ENCODE results near the gene MACIR.

The MACIR gene

GRCh38 chr5:103255691-103256090, 2.9 kb upstream of the MACIR start:
- TF ChIP-seq SIN3A (IDR thresholded peaks at IDR 0.05; ENCODE audit: borderline replicate concordance, insufficient read depth, low read length) (no peak), POLR2AphosphoS5 (IDR thresholded peaks at IDR 0.05; ENCODE audit: low read depth, low read length) (no peak)

- TF ChIP-seq REST (IDR thresholded peaks at IDR 0.05; ENCODE audit: insufficient read depth in 1 of 2, low read depth in 2 of 2, low read length in 2 of 2), result no peak
- TF ChIP-seq FOXP2 (optimal IDR thresholded peaks at IDR 0.05; ENCODE audit: borderline replicate concordance, extremely low read depth, extremely low read length, insufficient read depth), result no peak
Measured at GRCh38 chr5:103256178-103256577, 2.4 kb upstream of the MACIR start.

- TF ChIP-seq SIN3A (IDR thresholded peaks at IDR 0.05; ENCODE audit: borderline replicate concordance, insufficient read depth, low read length) (no peak), TAF1 (IDR thresholded peaks at IDR 0.05; ENCODE audit: borderline replicate concordance, insufficient read depth, low read length) (no peak), POLR2AphosphoS5 (IDR thresholded peaks at IDR 0.05; ENCODE audit: low read depth, low read length) (0 out of 2 replicates have a peak, but pooled peaks have one; percentile 1), REST (IDR thresholded peaks at IDR 0.05; ENCODE audit: insufficient read depth in 1 of 2, low read depth in 2 of 2, low read length in 2 of 2) (no peak), FOXP2 (optimal IDR thresholded peaks at IDR 0.05; ENCODE audit: borderline replicate concordance, extremely low read depth, extremely low read length, insufficient read depth) (peak; percentile 40)
Measured at GRCh38 chr5:103258957-103259704, 568 bp downstream of the MACIR start.

DNA sequence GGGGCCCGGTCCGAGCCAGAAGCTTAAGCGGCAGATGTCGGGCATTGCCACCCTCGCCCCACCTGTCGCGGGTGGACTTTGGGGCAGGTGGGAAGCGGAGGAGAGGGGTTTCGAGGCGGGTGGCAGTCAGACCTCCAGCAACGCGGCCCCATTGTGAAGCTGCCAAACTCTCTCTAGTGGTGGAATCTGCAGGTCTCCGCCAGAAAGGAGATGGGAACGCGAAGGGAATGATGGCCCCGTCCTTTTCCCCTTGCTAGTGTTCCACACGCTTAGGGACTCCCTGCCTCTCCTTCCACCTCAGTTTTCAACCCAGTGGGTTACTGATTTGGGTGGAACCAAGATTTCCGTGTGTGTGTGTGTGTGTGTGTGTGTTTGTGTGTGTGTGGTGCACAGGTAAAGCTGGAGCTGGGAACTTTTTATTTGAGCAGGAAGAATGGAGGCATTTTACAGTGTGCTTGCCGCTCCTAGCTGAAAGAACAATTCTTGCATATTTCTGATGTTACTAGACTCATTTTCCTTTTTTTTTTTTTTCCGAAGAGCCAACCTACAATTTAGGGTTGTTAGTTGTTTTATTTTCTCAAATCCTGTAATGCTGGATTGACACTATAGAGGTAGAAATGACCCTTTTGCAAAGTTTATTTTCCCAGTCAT, 1.3 kb downstream of the MACIR start:
- TF ChIP-seq SIN3A (IDR thresholded peaks at IDR 0.05; ENCODE audit: borderline replicate concordance, insufficient read depth, low read length), result no peak
- no peak for TF ChIP-seq POLR2AphosphoS5 (IDR thresholded peaks at IDR 0.05; ENCODE audit: low read depth, low read length)
- TF ChIP-seq FOXP2 (optimal IDR thresholded peaks at IDR 0.05; ENCODE audit: borderline replicate concordance, extremely low read depth, extremely low read length, insufficient read depth), result no peak
- TF ChIP-seq TAF1 (IDR thresholded peaks at IDR 0.05; ENCODE audit: borderline replicate concordance, insufficient read depth, low read length), result no peak
- no peak for TF ChIP-seq REST (IDR thresholded peaks at IDR 0.05; ENCODE audit: insufficient read depth in 1 of 2, low read depth in 2 of 2, low read length in 2 of 2)

DNA sequence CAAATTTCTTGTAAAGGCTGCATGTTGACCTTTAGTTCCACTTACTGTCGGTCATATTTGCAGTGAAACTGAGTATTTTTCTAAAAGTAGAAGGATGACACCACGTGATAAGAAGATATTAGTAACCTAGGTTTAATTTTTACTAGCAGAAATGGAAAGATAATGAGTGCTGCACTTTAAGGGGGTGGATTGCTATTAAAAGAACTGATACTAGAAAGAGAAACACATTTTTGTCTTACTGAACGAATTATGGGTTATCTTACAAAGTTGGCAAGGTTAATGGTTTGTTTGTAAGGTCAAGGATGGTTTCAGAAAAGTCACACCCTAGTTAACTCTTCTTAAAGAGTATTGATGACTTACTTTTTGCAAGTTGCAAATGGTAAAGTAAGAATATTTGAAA, 2.4 kb downstream of the MACIR start:
- no peak for TF ChIP-seq POLR2AphosphoS5 (IDR thresholded peaks at IDR 0.05; ENCODE audit: low read depth, low read length)
- TF ChIP-seq FOXP2 (optimal IDR thresholded peaks at IDR 0.05; ENCODE audit: borderline replicate concordance, extremely low read depth, extremely low read length, insufficient read depth), result no peak
- TF ChIP-seq REST (IDR thresholded peaks at IDR 0.05; ENCODE audit: insufficient read depth in 1 of 2, low read depth in 2 of 2, low read length in 2 of 2), result no peak

All from PFSK-1 (cell line).